ENCODE data around the gene CELSR1. TPM values are rescaled to one million over a fixed set of nuclear protein-coding genes. Genes with fewer than 3 reads are reported as not detected.
A peak's percentile ranks its signal among the peaks of the same experiment; 100 is the strongest.

The CELSR1 gene
- total RNA-seq, 1 experiment from 2014 or later = 22.6 TPM

DNA sequence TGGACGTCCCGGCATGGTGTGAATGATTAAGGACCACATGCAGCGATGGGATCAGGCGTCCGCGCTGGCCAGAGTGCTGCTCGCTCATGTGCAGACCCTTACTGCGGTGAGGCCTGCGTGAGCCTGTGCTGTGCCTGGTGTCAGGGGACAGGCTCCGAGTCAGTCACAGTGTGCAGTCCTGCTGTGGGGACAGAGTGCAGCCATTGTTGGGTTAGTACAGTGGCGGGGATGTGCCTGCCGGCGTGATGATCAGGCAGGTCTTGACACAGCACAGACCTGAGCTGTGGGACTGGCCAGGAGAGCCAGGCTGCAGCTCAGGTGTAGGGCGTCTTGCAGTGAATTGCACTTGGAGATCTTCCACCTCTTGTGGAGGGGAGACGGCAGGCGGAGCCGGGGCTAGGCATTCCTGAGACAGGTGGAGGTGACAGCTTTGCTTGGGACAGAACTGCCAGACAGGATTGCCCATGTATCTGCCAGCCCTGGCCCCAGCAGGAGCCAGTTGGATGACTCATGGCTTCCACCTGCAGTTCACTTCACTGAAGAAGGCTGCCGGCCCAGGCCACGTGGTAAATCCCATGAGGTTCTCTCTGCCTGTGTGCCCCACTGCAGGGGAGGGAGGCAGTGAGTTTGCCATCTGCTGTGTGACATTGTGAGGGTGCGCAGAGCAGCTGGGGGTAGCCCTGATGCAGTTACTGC is 184.6 kb downstream of the CELSR1 start:
- H3K79me2 ChIP-seq (ENCODE audit: insufficient read depth, low read length) = 0 out of 2 replicates have a peak, but pooled peaks cover 2% of the 10 kb centered on the region
- no peak overlapping the region for H3K56ac ChIP-seq (ENCODE audit: insufficient read length, low read depth, low read length)
- H3K23ac ChIP-seq (ENCODE audit: insufficient read length, low read depth, low read length) = no peak overlapping the region
- H4K91ac ChIP-seq (ENCODE audit: insufficient read length, low read depth, low read length) = no peak overlapping the region
- H3K4me2 ChIP-seq (ENCODE audit: insufficient read depth, insufficient read length, low read length) = no peak overlapping the region
- no peak overlapping the region for H3T11ph ChIP-seq (ENCODE audit: low read length)
- H3K14ac ChIP-seq (ENCODE audit: insufficient read depth, low read length) = no peak overlapping the region
- TF ChIP-seq, protein P1, sequence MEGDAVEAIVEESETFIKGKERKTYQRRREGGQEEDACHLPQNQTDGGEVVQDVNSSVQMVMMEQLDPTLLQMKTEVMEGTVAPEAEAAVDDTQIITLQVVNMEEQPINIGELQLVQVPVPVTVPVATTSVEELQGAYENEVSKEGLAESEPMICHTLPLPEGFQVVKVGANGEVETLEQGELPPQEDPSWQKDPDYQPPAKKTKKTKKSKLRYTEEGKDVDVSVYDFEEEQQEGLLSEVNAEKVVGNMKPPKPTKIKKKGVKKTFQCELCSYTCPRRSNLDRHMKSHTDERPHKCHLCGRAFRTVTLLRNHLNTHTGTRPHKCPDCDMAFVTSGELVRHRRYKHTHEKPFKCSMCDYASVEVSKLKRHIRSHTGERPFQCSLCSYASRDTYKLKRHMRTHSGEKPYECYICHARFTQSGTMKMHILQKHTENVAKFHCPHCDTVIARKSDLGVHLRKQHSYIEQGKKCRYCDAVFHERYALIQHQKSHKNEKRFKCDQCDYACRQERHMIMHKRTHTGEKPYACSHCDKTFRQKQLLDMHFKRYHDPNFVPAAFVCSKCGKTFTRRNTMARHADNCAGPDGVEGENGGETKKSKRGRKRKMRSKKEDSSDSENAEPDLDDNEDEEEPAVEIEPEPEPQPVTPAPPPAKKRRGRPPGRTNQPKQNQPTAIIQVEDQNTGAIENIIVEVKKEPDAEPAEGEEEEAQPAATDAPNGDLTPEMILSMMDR (conservative IDR thresholded peaks at IDR 0.05) = no peak
- H2BK12ac ChIP-seq (ENCODE audit: insufficient read length, low read depth, low read length) = no peak overlapping the region
- H2BK20ac ChIP-seq (ENCODE audit: low read depth, low read length, poor library complexity, severe bottlenecking) = no peak overlapping the region
- no peak overlapping the region for H2BK120ac ChIP-seq (ENCODE audit: low read depth, low read length, poor library complexity, severe bottlenecking)
- no peak overlapping the region for H2AK5ac ChIP-seq (ENCODE audit: insufficient read length, low read length)
- no CpG with 5 or more reads among the region's 20 CpGs for WGBS (ENCODE audit: extremely low coverage, insufficient read length, low lambda C conversion rate)
- peaks cover 5% of the 10 kb centered on the region for H4K20me1 ChIP-seq (ENCODE audit: control insufficient read depth, insufficient read depth, insufficient read length)
- no peaks in the 10 kb centered on the region for H3K27me3 ChIP-seq (ENCODE audit: insufficient read depth, low read length)
- H3K4me3 Mint-ChIP-seq = no peak overlapping the region; a peak in 1 of 5 replicates
- H3K9ac ChIP-seq (ENCODE audit: extremely low read depth, insufficient read length, low read length) = no peak overlapping the region
- DNase-seq = peak; percentile 26
- H3K27ac ChIP-seq (ENCODE audit: insufficient read length, low read depth, low read length) = no peak overlapping the region
- no peak overlapping the region for H3K18ac ChIP-seq (ENCODE audit: insufficient read length, low read depth, low read length)
- H3K27ac Mint-ChIP-seq = peak overlapping the region in 1 of 3 experiments; percentile 61; a peak in 1 of 7 replicates
- H3K9me3 ChIP-seq (ENCODE audit: control insufficient read depth, low read depth, low read length) = no peaks in the 10 kb centered on the region
- H3K36me3 Mint-ChIP-seq (ENCODE audit: insufficient read depth in 1 of 3, low read depth in 3 of 3) = peaks cover 22 to 82% (median 64%) of the 10 kb centered on the region in 3 experiments; a peak in 6 of 7 replicates
- H4K5ac ChIP-seq (ENCODE audit: insufficient read length, low read depth, low read length) = no peak overlapping the region
- no peak overlapping the region for H2BK15ac ChIP-seq (ENCODE audit: low read depth, low read length)
- no peaks in the 10 kb centered on the region for H3K4me1 ChIP-seq (ENCODE audit: insufficient read depth, low read length)
- no peak overlapping the region for H3K4ac ChIP-seq (ENCODE audit: low read depth, low read length)
- no peaks in the 10 kb centered on the region for H3K27me3 Mint-ChIP-seq (ENCODE audit: low read depth)
- H3K79me1 ChIP-seq (ENCODE audit: insufficient read depth, low read depth, low read length, poor library complexity, severe bottlenecking) = no peaks in the 10 kb centered on the region
- H2BK5ac ChIP-seq (ENCODE audit: insufficient read length, low read length) = no peak overlapping the region
- no peak overlapping the region for H4K8ac ChIP-seq (replicated peaks; ENCODE audit: insufficient read length, low read depth, low read length)
- no peak overlapping the region for H2AFZ ChIP-seq (ENCODE audit: low read length)
- no peaks in the 10 kb centered on the region for H3K4me1 Mint-ChIP-seq
- no peaks in the 10 kb centered on the region for H3K9me3 Mint-ChIP-seq
- H3K23me2 ChIP-seq (ENCODE audit: insufficient read length, low read depth, low read length, poor library complexity, severe bottlenecking) = no peaks in the 10 kb centered on the region

Measured in H9 (cell line).